GM18951 (cell line): ENCODE data around the gene LRFN4.

Experiments
- POLR2A ChIP-seq: IDR thresholded peaks from 4 replicates; pipeline ENCODE4 v1.6.1; 2011; ENCODE audit warnings: mild to moderate bottlenecking; ENCODE audit not compliant: insufficient read length, insufficient read depth; ENCODE audit errors: extremely low read depth
- in situ Hi-C: fragments of 300-500 bp; cut with MboI; formaldehyde crosslinking; loops from one replicate; pipeline ENCODE4 v1.12.0; 2022; ENCODE audit warnings: low sequenced_read_pairs, mixed read lengths, inconsistent platforms; ENCODE audit not compliant: unreplicated experiment

LRFN4 gene

GRCh38 chr11:66909181-66909580 lies 52.3 kb downstream of the LRFN4 start:
- no peak for TF ChIP-seq POLR2A
- in situ Hi-C loops, result no loop called here

GRCh38 chr11:66910016-66910415 lies 53.2 kb downstream of the LRFN4 start:
- in situ Hi-C loops, result no loop called here
- no peak for TF ChIP-seq POLR2A
